Measurements from ENCODE around the gene CACNB3. TPM values are rescaled to one million over a fixed set of nuclear protein-coding genes. Genes with fewer than 3 reads are reported as not detected.

The CACNB3 gene
- total RNA-seq, 1 donor from 2014 or later: 25.0 TPM

DNA sequence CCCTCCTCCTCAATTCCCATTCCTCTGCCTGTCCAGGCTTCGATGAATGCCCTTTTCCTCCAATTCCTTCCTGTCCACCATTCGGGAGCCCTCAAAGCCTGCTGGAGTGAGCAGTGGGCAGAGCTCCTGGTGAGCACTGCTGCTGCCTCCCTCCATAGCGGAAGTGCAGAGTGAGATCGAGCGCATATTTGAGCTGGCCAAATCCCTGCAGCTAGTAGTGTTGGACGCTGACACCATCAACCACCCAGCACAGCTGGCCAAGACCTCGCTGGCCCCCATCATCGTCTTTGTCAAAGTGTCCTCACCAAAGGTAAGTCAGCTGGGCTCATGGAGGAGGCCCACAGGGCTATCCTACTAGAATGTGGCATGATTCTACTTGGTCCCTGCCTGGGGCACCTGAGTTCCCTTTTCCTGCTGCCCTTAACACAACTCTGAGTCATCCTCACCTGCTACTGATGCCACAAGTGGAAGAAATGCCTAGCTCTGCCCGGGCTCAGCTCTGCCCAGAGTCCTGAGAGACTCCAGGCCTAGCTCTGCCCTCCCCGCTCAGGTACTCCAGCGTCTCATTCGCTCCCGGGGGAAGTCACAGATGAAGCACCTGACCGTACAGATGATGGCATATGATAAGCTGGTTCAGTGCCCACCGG lies 8.0 kb downstream of the CACNB3 start:
- Histone ChIP-seq H3K4me2 (no peak overlapping the region), H3K27ac (no peak overlapping the region), H2AFZ (replicated peaks) (no peak overlapping the region), H3K79me2 (ENCODE audit: low read depth) (no peaks in the 10 kb centered on the region), H3K4me3 (no peak overlapping the region), H3K36me3 (no peaks in the 10 kb centered on the region), H3K9me3 (ENCODE audit: low read depth) (no peaks in the 10 kb centered on the region), H3K9ac (no peak overlapping the region), H3K4me1 (no peaks in the 10 kb centered on the region), H3F3A (ENCODE audit: low read depth) (peaks cover 2% of the 10 kb centered on the region), H3K27me3 (no peaks in the 10 kb centered on the region), H4K20me1 (ENCODE audit: low read depth) (peaks cover 17% of the 10 kb centered on the region)
- no peaks in the 10 kb centered on the region for H3K4me1 Mint-ChIP-seq
- TF ChIP-seq EZH2phosphoT487 (IDR thresholded peaks at IDR 0.05) (no peak), EZH2 (IDR thresholded peaks at IDR 0.05) (no peak)
- TF ChIP-seq, protein P1, sequence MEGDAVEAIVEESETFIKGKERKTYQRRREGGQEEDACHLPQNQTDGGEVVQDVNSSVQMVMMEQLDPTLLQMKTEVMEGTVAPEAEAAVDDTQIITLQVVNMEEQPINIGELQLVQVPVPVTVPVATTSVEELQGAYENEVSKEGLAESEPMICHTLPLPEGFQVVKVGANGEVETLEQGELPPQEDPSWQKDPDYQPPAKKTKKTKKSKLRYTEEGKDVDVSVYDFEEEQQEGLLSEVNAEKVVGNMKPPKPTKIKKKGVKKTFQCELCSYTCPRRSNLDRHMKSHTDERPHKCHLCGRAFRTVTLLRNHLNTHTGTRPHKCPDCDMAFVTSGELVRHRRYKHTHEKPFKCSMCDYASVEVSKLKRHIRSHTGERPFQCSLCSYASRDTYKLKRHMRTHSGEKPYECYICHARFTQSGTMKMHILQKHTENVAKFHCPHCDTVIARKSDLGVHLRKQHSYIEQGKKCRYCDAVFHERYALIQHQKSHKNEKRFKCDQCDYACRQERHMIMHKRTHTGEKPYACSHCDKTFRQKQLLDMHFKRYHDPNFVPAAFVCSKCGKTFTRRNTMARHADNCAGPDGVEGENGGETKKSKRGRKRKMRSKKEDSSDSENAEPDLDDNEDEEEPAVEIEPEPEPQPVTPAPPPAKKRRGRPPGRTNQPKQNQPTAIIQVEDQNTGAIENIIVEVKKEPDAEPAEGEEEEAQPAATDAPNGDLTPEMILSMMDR (IDR thresholded peaks at IDR 0.05): no peak
- H3K27me3 Mint-ChIP-seq (ENCODE audit: insufficient read depth, low read depth): peaks cover 8% of the 10 kb centered on the region
- H3K4me3 Mint-ChIP-seq: no peak overlapping the region
- H3K9me3 Mint-ChIP-seq: no peaks in the 10 kb centered on the region
- DNase-seq (ENCODE audit: low spot score): no peak
- H3K27ac Mint-ChIP-seq: no peak overlapping the region
- H3K36me3 Mint-ChIP-seq: peaks cover 46% of the 10 kb centered on the region

DNA sequence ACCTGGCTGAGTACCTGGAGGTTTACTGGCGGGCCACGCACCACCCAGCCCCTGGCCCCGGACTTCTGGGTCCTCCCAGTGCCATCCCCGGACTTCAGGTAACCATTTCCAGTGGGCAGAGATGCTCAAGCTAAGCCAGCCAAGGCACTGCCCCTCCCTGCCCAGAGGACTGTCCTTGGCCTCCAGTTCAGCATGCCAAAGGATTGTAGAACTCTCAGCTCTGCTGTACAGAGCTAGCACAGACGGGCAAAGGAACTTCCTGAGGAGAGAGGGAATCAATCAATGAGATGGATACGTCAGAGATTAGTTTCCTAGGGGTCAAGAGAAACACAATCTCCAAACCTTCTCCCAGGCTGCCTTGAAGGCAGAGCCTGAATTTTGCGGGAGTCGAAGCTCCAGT lies 8.7 kb downstream of the CACNB3 start:
- Mint-ChIP-seq H3K27me3 (ENCODE audit: insufficient read depth, low read depth) (peaks cover 8% of the 10 kb centered on the region), H3K4me3 (no peak overlapping the region), H3K27ac (no peak overlapping the region), H3K9me3 (no peaks in the 10 kb centered on the region), H3K36me3 (peaks cover 47% of the 10 kb centered on the region), H3K4me1 (no peaks in the 10 kb centered on the region)
- H3K4me3 ChIP-seq: no peak overlapping the region
- no peak overlapping the region for H2AFZ ChIP-seq (replicated peaks)
- TF ChIP-seq EZH2 (IDR thresholded peaks at IDR 0.05) (no peak), EZH2phosphoT487 (IDR thresholded peaks at IDR 0.05) (no peak)
- TF ChIP-seq, protein P1 (IDR thresholded peaks at IDR 0.05): no peak
- H3K79me2 ChIP-seq (ENCODE audit: low read depth): no peaks in the 10 kb centered on the region
- H3K9ac ChIP-seq: no peak overlapping the region
- H3K36me3 ChIP-seq: no peaks in the 10 kb centered on the region
- H3K9me3 ChIP-seq (ENCODE audit: low read depth): no peaks in the 10 kb centered on the region
- no peak overlapping the region for H3K27ac ChIP-seq
- H3K4me1 ChIP-seq: no peaks in the 10 kb centered on the region
- H3K4me2 ChIP-seq: no peak overlapping the region
- no peaks in the 10 kb centered on the region for H3K27me3 ChIP-seq
- DNase-seq (ENCODE audit: low spot score): no peak
- peaks cover 17% of the 10 kb centered on the region for H4K20me1 ChIP-seq (ENCODE audit: low read depth)
- peaks cover 2% of the 10 kb centered on the region for H3F3A ChIP-seq (ENCODE audit: low read depth)

DNA sequence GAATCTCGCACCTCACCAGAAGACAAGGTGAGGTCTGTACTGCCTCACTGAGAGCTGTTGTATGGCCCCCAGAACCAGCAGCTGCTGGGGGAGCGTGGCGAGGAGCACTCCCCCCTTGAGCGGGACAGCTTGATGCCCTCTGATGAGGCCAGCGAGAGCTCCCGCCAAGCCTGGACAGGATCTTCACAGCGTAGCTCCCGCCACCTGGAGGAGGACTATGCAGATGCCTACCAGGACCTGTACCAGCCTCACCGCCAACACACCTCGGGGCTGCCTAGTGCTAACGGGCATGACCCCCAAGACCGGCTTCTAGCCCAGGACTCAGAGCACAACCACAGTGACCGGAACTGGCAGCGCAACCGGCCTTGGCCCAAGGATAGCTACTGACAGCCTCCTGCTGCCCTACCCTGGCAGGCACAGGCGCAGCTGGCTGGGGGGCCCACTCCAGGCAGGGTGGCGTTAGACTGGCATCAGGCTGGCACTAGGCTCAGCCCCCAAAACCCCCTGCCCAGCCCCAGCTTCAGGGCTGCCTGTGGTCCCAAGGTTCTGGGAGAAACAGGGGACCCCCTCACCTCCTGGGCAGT lies 9.3 kb downstream of the CACNB3 start:
- H2AFZ ChIP-seq (replicated peaks): no peak overlapping the region
- H3K36me3 ChIP-seq: no peaks in the 10 kb centered on the region
- H3K4me2 ChIP-seq: no peak overlapping the region
- H3F3A ChIP-seq (ENCODE audit: low read depth): peaks cover 2% of the 10 kb centered on the region
- no peak for TF ChIP-seq EZH2phosphoT487 (IDR thresholded peaks at IDR 0.05)
- H3K27me3 Mint-ChIP-seq (ENCODE audit: insufficient read depth, low read depth): peaks cover 8% of the 10 kb centered on the region
- no peak overlapping the region for H3K4me3 ChIP-seq
- H3K9me3 Mint-ChIP-seq: no peaks in the 10 kb centered on the region
- peaks cover 17% of the 10 kb centered on the region for H4K20me1 ChIP-seq (ENCODE audit: low read depth)
- no peaks in the 10 kb centered on the region for H3K27me3 ChIP-seq
- H3K9me3 ChIP-seq (ENCODE audit: low read depth): no peaks in the 10 kb centered on the region
- DNase-seq (ENCODE audit: low spot score): no peak
- no peaks in the 10 kb centered on the region for H3K79me2 ChIP-seq (ENCODE audit: low read depth)
- H3K4me1 ChIP-seq: no peaks in the 10 kb centered on the region
- no peaks in the 10 kb centered on the region for H3K4me1 Mint-ChIP-seq
- H3K9ac ChIP-seq: no peak overlapping the region
- no peak overlapping the region for H3K4me3 Mint-ChIP-seq
- H3K27ac ChIP-seq: no peak overlapping the region
- peaks cover 52% of the 10 kb centered on the region for H3K36me3 Mint-ChIP-seq
- no peak overlapping the region for H3K27ac Mint-ChIP-seq

GRCh38 chr12:48828293-48828692 lies 10.0 kb downstream of the CACNB3 start:
- no peak overlapping the region for H3K4me2 ChIP-seq
- H4K20me1 ChIP-seq (ENCODE audit: low read depth): peaks cover 13% of the 10 kb centered on the region
- no peak overlapping the region for H2AFZ ChIP-seq (replicated peaks)
- no peak overlapping the region for H3K4me3 ChIP-seq
- Mint-ChIP-seq H3K4me3 (no peak overlapping the region), H3K4me1 (no peaks in the 10 kb centered on the region), H3K27ac (no peak overlapping the region), H3K27me3 (ENCODE audit: insufficient read depth, low read depth) (peaks cover 8% of the 10 kb centered on the region), H3K36me3 (peaks cover 53% of the 10 kb centered on the region), H3K9me3 (no peaks in the 10 kb centered on the region)
- no peaks in the 10 kb centered on the region for H3K4me1 ChIP-seq
- H3K36me3 ChIP-seq: no peaks in the 10 kb centered on the region
- no peaks in the 10 kb centered on the region for H3K79me2 ChIP-seq (ENCODE audit: low read depth)
- no peaks in the 10 kb centered on the region for H3K27me3 ChIP-seq
- DNase-seq (ENCODE audit: low spot score): no peak
- H3K27ac ChIP-seq: no peak overlapping the region
- H3K9me3 ChIP-seq (ENCODE audit: low read depth): no peaks in the 10 kb centered on the region
- H3K9ac ChIP-seq: no peak overlapping the region
- TF ChIP-seq, protein P1 (IDR thresholded peaks at IDR 0.05): no peak
- TF ChIP-seq EZH2phosphoT487 (IDR thresholded peaks at IDR 0.05) (no peak), EZH2 (IDR thresholded peaks at IDR 0.05) (no peak)
- peaks cover 2% of the 10 kb centered on the region for H3F3A ChIP-seq (ENCODE audit: low read depth)

All from neural progenitor cell (in vitro differentiated cells).